HCT116 (cell line): ENCODE measurements around the gene YKT6. TPM values are rescaled to one million over a fixed set of nuclear protein-coding genes. Genes with fewer than 3 reads are reported as not detected.

ENCODE experiments used
- ATAC-seq: fragments of 200-7000 bp; cut with Tn5 transposase; 2 replicates; pipeline ENCODE4 v1.9.1; 2020; ENCODE audit warnings: mild to moderate bottlenecking, moderate library complexity
- BruUV-seq: library from RNA; stranded (reverse); fragments of 400-500 nt; replicated peaks from 2 replicates; lab custom pipeline; 2021; lab: Mats Ljungman, UMichigan
- CTCF ChIA-PET: fragments of 300-600 bp; sonication (Branson Sonifier 250); formaldehyde crosslinking; loops from one replicate; lab custom pipeline; 2021; ENCODE audit warnings: antibody characterized with exemption; lab: Charles Lee
- POLR2A ChIA-PET: fragments of 300-600, 350-600 bp; sonication (Branson Sonifier 250); formaldehyde crosslinking; loops from one replicate; lab custom pipeline; 2021; ENCODE audit warnings: antibody characterized with exemption; lab: Charles Lee
- RAD21 ChIA-PET, 2 experiments: fragments of 300-600 bp; sonication (Branson Sonifier 250); formaldehyde crosslinking; loops; one replicate each; lab custom pipeline; 2023; ENCODE audit warnings: low total read pairs in 2 of 2; ENCODE audit not compliant: uncharacterized antibody in 2 of 2, unreplicated experiment in 2 of 2, low non-redundant PET in 1 of 2; lab: Charles Lee
- DNase-seq: peaks from one replicate; pipeline ENCODE4 v3.0.0-alpha.2; 2010; ENCODE audit warnings: low read depth, low spot score
- H2AFZ ChIP-seq: fragments of 200-600 bp; shearing (Covaris generic), sonication (generic); 2 replicates; pipeline ENCODE4 v1.6.1; 2017; ENCODE audit warnings: low read depth, mixed run types, mixed read lengths, antibody characterized with exemption, low read length; ENCODE audit not compliant: poor library complexity, severe bottlenecking
- H3K27ac ChIP-seq: 2 replicates; pipeline ENCODE4 v1.5.1; 2012; ENCODE audit warnings: low read depth, low read length
- H3K27me3 ChIP-seq: fragments of 200-600 bp; sonication (generic); 2 replicates; pipeline ENCODE4 v1.6.1; 2016; ENCODE audit warnings: mixed run types, low read length, mixed read lengths; ENCODE audit not compliant: insufficient read depth
- H3K36me3 ChIP-seq, 2 experiments: fragments of 200-500 bp in 1 of 2; fragments of 200-600 bp in 1 of 2; sonication (Bioruptor generic) in 1 of 2; sonication (generic) in 1 of 2; 2 replicates each; pipeline versions ENCODE4 v1.5.1 to v1.6.1; 2014 to 2016; ENCODE audit warnings: low read length in 2 of 2, inconsistent platforms in 1 of 2, mixed read lengths in 1 of 2, mixed run types in 1 of 2; ENCODE audit not compliant: insufficient read depth in 2 of 2, control insufficient read depth in 1 of 2
- H3K4me1 ChIP-seq, 2 experiments: fragments of 200-600 bp in 1 of 2; sonication (generic) in 1 of 2; 2 replicates each; pipeline versions ENCODE4 v1.5.1 to v1.6.1; 2012 to 2017; ENCODE audit warnings: low read length in 2 of 2, inconsistent platforms in 1 of 2, mild to moderate bottlenecking in 1 of 2, mixed read lengths in 1 of 2, mixed run types in 1 of 2, moderate library complexity in 1 of 2; ENCODE audit not compliant: insufficient read depth in 2 of 2, control insufficient read depth in 1 of 2
- H3K4me2 ChIP-seq: fragments of 200-600 bp; sonication (generic); 2 replicates; pipeline ENCODE4 v1.6.1; 2017; ENCODE audit warnings: mixed run types, low read length, mixed read lengths
- H3K4me3 ChIP-seq, 2 experiments: fragments of 200-600 bp in 1 of 2; sonication (generic) in 1 of 2; replicated peaks in 1 of 2; 2 replicates each; pipeline ENCODE4 v1.5.1; 2011 to 2016; ENCODE audit warnings: low read length in 2 of 2, control low read depth in 1 of 2, low read depth in 1 of 2, mild to moderate bottlenecking in 1 of 2, mixed read lengths in 1 of 2, mixed run types in 1 of 2
- H3K79me2 ChIP-seq: fragments of 200-600 bp; sonication (generic); 2 replicates; pipeline ENCODE4 v1.6.1; 2017; ENCODE audit warnings: mild to moderate bottlenecking, mixed run types, low read length, moderate library complexity, mixed read lengths; ENCODE audit not compliant: insufficient read depth
- H3K9ac ChIP-seq: fragments of 200-600 bp; sonication (generic); 2 replicates; pipeline ENCODE4 v1.6.1; 2016; ENCODE audit warnings: low read length, mixed read lengths
- H3K9me2 ChIP-seq: fragments of 200-600 bp; sonication (generic), shearing (Covaris generic); 2 replicates; pipeline ENCODE4 v1.6.1; 2017; ENCODE audit warnings: mixed run types, mild to moderate bottlenecking, moderate library complexity; ENCODE audit not compliant: insufficient read depth
- H3K9me3 ChIP-seq, 2 experiments: fragments of 200-500 bp in 1 of 2; fragments of 200-600 bp in 1 of 2; sonication (Bioruptor generic) in 1 of 2; sonication (generic) in 1 of 2; 2 replicates each; pipeline ENCODE4 v1.6.1; 2014 to 2017; ENCODE audit warnings: low read length in 2 of 2, mixed read lengths in 2 of 2, inconsistent platforms in 1 of 2, low read depth in 1 of 2, mild to moderate bottlenecking in 1 of 2, mixed run types in 1 of 2, moderate library complexity in 1 of 2; ENCODE audit not compliant: control insufficient read depth in 1 of 2, insufficient read depth in 1 of 2
- H4K20me1 ChIP-seq: fragments of 200-600 bp; sonication (generic), shearing (Covaris generic); 2 replicates; pipeline ENCODE4 v1.6.1; 2017; ENCODE audit warnings: mixed run types, mild to moderate bottlenecking, moderate library complexity; ENCODE audit not compliant: insufficient read depth
- CBX3 ChIP-seq: IDR thresholded peaks from 2 replicates; pipeline ENCODE4 v1.6.1; 2012; ENCODE audit warnings: low read depth
- ELF1 ChIP-seq: IDR thresholded peaks from 2 replicates; pipeline ENCODE4 v1.6.1; 2012; ENCODE audit warnings: low read depth, borderline replicate concordance
- EZH2phosphoT487 ChIP-seq: fragments of 200-600 bp; IDR thresholded peaks from 2 replicates; pipeline ENCODE4 v1.6.1; 2018; ENCODE audit warnings: antibody characterized with exemption, borderline replicate concordance
- JUND ChIP-seq: IDR thresholded peaks from 2 replicates; pipeline ENCODE4 v1.6.1; 2012
- POLR2AphosphoS5 ChIP-seq: IDR thresholded peaks from 2 replicates; pipeline ENCODE4 v1.6.1; 2011; ENCODE audit warnings: mild to moderate bottlenecking, low read depth, low read length, moderate library complexity
- TCF7L2 ChIP-seq: IDR thresholded peaks from 2 replicates; pipeline ENCODE4 v1.7.0; 2011; ENCODE audit warnings: borderline replicate concordance, inconsistent platforms; ENCODE audit not compliant: insufficient read depth, insufficient read length; ENCODE audit errors: extremely low read depth
- intact Hi-C: fragments of 100-400 bp; cut with micrococcal nuclease; formaldehyde crosslinking; loops from 2 replicates; pipeline ENCODE4 v1.10.0; 2022
- total RNA-seq: library from RNA; stranded (reverse); gene quantifications from one replicate; pipeline ENCODE4 v1.2.1, GENCODE V29; 2021; ENCODE audit not compliant: unreplicated experiment
- TF ChIP-seq, protein P1 (sequence below), 3 experiments: fragments of 200-600 bp in 1 of 3; sonication (generic) in 1 of 3; IDR thresholded peaks in 2 of 3; conservative IDR thresholded peaks in 1 of 3; 2 replicates each; pipeline ENCODE4 v1.5.1; 2012 to 2017; ENCODE audit warnings: low read depth in 2 of 3, low read length in 2 of 3, antibody characterized with exemption in 1 of 3, borderline replicate concordance in 1 of 3, control low read depth in 1 of 3, mild to moderate bottlenecking in 1 of 3, mixed read lengths in 1 of 3, mixed run types in 1 of 3, moderate library complexity in 1 of 3; ENCODE audit not compliant: insufficient read depth in 1 of 3
- TF ChIP-seq, protein P2 (sequence below): IDR thresholded peaks from 2 replicates; pipeline ENCODE4 v1.6.1; 2012

YKT6 gene
- total RNA-seq, 1 experiment from 2014 or later = 84.8 TPM

DNA sequence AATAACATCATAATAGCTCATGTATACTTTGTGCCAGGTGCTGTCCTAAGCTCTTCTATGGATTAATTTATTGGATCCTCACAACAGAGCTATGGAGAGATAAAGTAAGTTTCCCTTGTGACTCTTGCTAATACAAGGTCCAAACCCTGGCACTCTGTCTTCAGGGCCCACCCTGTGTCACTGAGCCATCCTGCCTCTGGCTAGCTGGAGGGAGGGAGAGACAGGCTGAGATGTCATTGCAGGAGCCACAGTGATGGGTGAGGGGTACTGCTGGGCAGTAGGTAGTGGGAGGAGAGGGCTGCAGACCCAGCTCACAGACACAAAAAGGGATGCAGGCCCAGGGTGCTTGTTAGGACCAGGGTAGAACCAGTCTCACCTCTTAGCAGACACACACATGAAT, 28.4 kb upstream of the YKT6 start:
- intact Hi-C loops = no loop called here
- Histone ChIP-seq H3K27ac (no peak overlapping the region), H3K27me3 (0 out of 2 replicates have a peak, but pooled peaks cover 5% of the 10 kb centered on the region), H3K4me2 (no peak overlapping the region), H3K79me2 (no peaks in the 10 kb centered on the region), H3K4me1 (peaks cover 2% of the 10 kb centered on the region in 2 experiments), H3K9me2 (no peaks in the 10 kb centered on the region), H3K9me3 (no peaks in the 10 kb centered on the region), H3K36me3 (no peaks in the 10 kb centered on the region), H3K4me3 (no peak overlapping the region), H3K9ac (no peak overlapping the region), H2AFZ (no peak overlapping the region), H4K20me1 (no peaks in the 10 kb centered on the region)
- RAD21 ChIA-PET = no interaction called here
- DNase-seq (no peak), ATAC-seq (no peak)
- CTCF ChIA-PET = no interaction called here
- POLR2A ChIA-PET = no interaction called here
- BruUV-seq = no TSS peak
- no peak for TF ChIP-seq POLR2AphosphoS5
- TF ChIP-seq JUND = no peak
- no peak for TF ChIP-seq ELF1
- no peak for TF ChIP-seq CBX3
- TF ChIP-seq TCF7L2 = no peak

DNA sequence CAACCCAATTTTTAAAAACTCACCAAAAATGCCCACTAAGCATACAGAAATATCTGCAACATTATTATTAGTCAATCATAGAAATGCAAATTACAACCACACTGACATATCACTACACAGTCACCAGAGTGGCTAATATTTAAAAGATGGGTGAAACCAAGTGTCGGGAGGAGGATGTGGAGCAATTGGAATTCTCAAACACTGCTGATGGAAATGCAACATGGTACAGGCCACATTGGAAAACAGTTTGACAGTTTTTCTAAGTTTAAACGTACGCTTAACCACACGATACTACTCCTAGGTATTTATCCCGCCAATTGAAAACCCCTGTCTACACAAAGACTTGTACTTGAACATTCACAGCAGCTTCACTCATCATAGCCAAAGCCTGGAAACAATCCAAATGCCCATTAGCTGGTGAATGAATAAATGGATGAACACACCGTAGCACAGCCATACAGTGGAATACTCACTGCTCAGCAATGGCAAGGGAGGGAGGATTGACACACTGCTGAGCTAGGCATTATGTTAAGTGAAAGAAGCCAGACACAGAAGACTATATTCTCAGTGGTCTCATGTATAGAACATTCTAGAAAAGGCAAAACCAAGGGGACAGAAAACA, 27.9 kb upstream of the YKT6 start:
- no peak for DNase-seq
- Histone ChIP-seq H3K4me2 (no peak overlapping the region), H2AFZ (no peak overlapping the region)
- TF ChIP-seq, protein P1, sequence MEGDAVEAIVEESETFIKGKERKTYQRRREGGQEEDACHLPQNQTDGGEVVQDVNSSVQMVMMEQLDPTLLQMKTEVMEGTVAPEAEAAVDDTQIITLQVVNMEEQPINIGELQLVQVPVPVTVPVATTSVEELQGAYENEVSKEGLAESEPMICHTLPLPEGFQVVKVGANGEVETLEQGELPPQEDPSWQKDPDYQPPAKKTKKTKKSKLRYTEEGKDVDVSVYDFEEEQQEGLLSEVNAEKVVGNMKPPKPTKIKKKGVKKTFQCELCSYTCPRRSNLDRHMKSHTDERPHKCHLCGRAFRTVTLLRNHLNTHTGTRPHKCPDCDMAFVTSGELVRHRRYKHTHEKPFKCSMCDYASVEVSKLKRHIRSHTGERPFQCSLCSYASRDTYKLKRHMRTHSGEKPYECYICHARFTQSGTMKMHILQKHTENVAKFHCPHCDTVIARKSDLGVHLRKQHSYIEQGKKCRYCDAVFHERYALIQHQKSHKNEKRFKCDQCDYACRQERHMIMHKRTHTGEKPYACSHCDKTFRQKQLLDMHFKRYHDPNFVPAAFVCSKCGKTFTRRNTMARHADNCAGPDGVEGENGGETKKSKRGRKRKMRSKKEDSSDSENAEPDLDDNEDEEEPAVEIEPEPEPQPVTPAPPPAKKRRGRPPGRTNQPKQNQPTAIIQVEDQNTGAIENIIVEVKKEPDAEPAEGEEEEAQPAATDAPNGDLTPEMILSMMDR (IDR thresholded peaks at IDR 0.05 in 2 of 3, conservative IDR thresholded peaks at IDR 0.05 in 1 of 3; ENCODE audit: borderline replicate concordance in 1 of 3, insufficient read depth in 1 of 3, low read depth in 2 of 3, low read length in 2 of 3) = no peak
- TF ChIP-seq, protein P2, sequence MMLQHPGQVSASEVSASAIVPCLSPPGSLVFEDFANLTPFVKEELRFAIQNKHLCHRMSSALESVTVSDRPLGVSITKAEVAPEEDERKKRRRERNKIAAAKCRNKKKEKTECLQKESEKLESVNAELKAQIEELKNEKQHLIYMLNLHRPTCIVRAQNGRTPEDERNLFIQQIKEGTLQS = no peak
- TF ChIP-seq EZH2phosphoT487 (no peak), TCF7L2 (no peak)
- TF ChIP-seq, all 23 proteins: peak for 0
- ATAC-seq = no peak
- no peaks in the 10 kb centered on the region for H4K20me1 ChIP-seq
- ChIA-PET RAD21 (no interaction called here), CTCF (no interaction called here), POLR2A (no interaction called here)
- intact Hi-C loops = no loop called here
- H3K9me3 ChIP-seq = no peaks in the 10 kb centered on the region
- H3K36me3 ChIP-seq = no peaks in the 10 kb centered on the region
- no peaks in the 10 kb centered on the region for H3K9me2 ChIP-seq
- 0 out of 2 replicates have a peak, but pooled peaks cover 5% of the 10 kb centered on the region for H3K27me3 ChIP-seq
- no peak overlapping the region for H3K27ac ChIP-seq
- no peak overlapping the region for H3K9ac ChIP-seq
- H3K79me2 ChIP-seq = no peaks in the 10 kb centered on the region
- BruUV-seq = no TSS peak
- peaks cover 8% of the 10 kb centered on the region in 2 experiments for H3K4me1 ChIP-seq
- H3K4me3 ChIP-seq = no peak overlapping the region
